MM.1S (cell line): ENCODE results near the gene FRMD4B.

Source experiments
- EZH2phosphoT487 ChIP-seq: fragments of 300-600 bp; sonication (generic); IDR thresholded peaks from 2 replicates; pipeline ENCODE4 v1.6.1; 2018; ENCODE audit warnings: antibody characterized with exemption, low read length
- TF ChIP-seq, protein P1 (sequence below): fragments of 300-600 bp; sonication (generic); IDR thresholded peaks from 2 replicates; pipeline ENCODE4 v1.5.1; 2016; ENCODE audit warnings: antibody characterized with exemption, low read length, mixed read lengths

- TF ChIP-seq, protein P1, sequence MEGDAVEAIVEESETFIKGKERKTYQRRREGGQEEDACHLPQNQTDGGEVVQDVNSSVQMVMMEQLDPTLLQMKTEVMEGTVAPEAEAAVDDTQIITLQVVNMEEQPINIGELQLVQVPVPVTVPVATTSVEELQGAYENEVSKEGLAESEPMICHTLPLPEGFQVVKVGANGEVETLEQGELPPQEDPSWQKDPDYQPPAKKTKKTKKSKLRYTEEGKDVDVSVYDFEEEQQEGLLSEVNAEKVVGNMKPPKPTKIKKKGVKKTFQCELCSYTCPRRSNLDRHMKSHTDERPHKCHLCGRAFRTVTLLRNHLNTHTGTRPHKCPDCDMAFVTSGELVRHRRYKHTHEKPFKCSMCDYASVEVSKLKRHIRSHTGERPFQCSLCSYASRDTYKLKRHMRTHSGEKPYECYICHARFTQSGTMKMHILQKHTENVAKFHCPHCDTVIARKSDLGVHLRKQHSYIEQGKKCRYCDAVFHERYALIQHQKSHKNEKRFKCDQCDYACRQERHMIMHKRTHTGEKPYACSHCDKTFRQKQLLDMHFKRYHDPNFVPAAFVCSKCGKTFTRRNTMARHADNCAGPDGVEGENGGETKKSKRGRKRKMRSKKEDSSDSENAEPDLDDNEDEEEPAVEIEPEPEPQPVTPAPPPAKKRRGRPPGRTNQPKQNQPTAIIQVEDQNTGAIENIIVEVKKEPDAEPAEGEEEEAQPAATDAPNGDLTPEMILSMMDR: no peak
- no peak for TF ChIP-seq EZH2phosphoT487
Measured at GRCh38 chr3:69197922-69198530, 187.9 kb downstream of the FRMD4B start.
